Stimulated activated CD8-positive, alpha-beta memory T cell treated with anti-CD3 and anti-CD28 coated beads, Interleukin-4, amount 100 ng/mL, for 24 hours (primary cell): ENCODE measurements around the gene DNER.

ENCODE experiments used
- DNase-seq: peaks from one replicate; pipeline ENCODE4 v3.0.0-alpha.2; 2020; ENCODE audit warnings: low read depth

Gene DNER

GRCh38 chr2:229335877-229336346 lies 378.4 kb downstream of the DNER start:
- no peak for DNase-seq

- DNase-seq: no peak
These were observed 379.0 kb downstream of the DNER start for GRCh38 chr2:229335330-229335729.

GRCh38 chr2:229330952-229331351 lies 383.4 kb downstream of the DNER start:
- no peak for DNase-seq

GRCh38 chr2:229319558-229319957 lies 394.8 kb downstream of the DNER start:
- no peak for DNase-seq

- DNase-seq: no peak
These were observed 400.2 kb downstream of the DNER start for GRCh38 chr2:229314117-229314516.

GRCh38 chr2:229313591-229313990 lies 400.8 kb downstream of the DNER start:
- no peak for DNase-seq
